ENCODE results near the gene LECT2.

The LECT2 gene

DNA sequence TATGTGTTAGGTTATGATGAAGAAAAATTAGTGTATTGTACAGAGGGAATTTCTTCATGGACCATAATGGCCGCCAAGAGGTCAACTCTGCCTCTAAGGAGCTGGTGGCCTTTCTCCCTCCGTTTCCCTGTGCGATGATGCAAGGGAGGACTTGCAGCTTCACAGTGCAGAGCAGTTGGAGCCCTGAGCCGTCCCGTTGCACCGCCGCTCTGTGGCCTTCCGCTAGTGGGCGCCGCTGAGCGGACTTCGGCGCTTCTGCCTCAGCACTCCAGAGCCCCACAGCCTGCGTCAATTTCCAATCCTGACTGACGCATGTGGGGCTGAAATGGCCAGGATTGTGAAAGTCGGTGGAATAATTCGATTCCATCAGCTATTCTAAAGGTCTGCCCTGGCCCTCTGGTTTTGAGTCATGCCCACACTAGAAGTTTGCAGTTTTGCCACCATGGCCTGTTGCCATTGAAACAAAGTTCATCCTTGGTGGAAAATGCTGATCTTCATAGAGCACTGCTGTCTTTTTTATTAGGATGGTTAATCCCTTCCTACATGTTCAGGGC lies 22.7 kb upstream of the LECT2 start:
- no peak for DNase-seq

DNA sequence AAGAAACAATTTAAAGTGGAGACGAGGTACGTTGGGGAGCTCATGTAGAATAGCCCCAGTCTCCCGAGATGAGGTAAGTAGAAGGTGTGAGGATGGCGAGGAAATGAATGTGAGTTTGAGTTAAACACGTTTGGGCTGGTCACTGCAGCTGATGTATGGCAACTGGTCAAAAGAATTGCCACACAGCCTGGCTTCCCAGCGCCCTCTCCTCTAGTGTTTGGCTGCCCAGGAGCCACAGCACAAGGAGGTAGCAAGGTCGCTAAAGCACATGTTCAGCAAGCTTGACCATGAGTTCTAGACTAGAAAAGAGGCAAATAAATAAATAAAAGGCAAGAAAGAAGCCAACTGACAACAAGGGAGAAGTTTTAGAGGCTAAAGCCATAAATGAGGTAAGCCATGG lies 21.4 kb upstream of the LECT2 start:
- no peak for DNase-seq

DNA sequence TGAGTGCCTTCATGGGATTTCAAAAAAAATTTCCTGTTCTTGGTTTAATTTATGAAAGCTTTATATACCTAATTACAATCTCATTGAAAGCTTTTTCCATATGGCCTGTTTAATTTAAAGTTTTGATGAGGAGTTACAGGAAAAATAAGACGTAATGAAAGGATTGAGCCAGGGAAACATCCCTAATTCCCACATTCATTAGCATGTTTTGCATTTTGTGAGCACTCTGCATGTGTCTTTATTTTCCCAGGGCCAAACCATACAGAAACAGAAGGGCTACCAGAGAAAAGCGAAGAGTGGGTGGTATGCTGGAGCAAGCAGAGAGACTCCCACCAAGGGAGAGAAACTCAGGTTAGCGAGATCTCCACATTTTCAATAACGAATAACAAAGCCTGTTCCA lies 20.3 kb upstream of the LECT2 start:
- no peak for DNase-seq

DNA sequence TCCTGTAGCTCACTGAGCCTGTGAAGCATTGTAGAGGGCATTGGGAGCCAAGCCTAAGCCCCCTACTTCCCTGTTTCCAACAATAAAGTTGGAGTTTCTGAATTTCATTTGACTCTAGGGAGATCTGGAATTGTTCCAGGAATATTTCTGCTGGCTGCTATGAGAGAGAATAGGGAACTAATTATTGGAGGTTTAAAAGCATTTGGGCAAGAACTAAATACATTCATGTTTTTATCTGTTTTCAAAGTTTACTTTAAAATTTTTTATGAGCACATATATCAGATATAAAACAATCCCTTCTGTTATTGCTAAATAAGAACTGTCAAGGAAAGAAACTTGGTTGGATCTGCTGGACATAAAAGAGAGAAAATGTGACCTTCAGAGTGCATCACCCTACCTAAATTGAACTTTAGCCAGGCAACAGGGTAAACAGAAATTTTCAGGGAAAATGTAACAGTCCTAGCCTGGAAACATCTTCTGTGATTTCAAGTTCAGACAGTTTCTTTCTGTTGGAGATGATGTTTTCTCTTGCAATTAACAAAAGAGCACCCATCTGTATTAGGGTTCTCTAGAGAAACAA lies 19.3 kb upstream of the LECT2 start:
- no peak for DNase-seq

DNA sequence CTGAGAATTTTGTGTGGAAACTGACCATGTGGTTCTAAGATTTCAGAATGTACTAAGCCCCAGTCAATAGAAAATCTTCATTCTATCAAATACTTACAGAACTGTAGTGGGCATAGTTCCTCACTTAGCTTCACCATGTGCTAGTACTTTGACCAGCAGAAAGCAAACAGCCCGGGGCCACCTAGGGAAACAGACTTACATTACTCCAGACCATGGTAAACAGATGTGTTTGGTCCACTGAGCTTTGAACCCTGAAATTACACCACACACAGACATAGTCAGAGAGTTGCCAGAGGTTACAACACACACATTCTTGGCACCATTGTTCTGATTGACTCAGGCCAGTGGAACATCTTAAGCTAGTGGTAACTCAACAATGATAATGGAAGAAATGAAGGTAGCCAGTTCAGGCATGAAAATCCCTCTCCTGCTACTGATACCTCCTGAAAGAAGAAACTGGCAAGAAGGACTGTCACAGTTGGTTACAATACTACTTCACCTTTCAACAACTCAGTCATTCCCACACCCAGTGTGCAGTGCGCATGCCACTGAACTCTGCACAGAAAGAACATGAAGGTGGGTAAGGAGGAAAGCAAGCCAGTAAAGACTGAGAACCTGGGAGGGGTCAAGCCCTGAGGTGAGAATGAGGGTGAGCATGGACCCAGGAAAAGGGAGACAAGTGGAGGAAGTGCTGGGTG lies 18.7 kb upstream of the LECT2 start:
- no peak for DNase-seq

DNA sequence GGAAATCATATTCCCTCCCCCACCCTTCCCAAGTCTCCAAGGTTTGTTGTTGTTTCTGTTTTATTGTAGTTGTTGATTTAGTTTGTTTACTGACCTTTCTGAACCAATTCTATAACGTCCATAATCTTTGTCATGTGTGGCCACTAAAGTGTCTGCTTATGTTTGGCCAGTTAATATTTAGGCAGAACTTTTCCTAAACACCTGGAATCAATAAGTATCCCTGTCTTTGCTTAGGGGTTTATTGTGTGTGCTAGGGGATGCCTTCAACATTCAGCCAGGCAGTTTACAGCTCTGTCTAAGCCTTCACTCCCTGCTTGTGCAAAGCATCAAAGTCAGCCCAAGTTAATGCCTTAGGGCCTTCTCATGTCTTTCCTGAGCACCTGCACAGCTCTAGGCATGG lies 16.9 kb upstream of the LECT2 start:
- DNase-seq = no peak

DNA sequence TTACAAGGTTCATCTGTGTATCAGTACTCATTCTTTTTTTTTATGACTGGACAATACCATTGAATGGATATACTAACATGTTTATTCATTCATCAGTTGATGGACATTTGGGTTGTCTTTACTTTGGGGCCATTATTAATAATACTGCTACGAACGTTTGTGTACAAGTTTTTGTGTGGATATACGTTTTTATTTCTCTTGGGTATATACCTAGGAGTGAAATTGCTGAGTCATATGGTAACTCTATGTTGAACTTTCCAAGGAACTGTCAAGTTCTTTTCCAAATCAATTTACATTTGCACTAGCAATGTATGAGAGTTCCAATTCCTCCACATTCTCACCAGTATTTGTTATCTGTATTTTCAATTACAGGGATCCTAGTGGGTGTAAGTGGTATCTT lies 12.0 kb upstream of the LECT2 start:
- no peak for DNase-seq

DNA sequence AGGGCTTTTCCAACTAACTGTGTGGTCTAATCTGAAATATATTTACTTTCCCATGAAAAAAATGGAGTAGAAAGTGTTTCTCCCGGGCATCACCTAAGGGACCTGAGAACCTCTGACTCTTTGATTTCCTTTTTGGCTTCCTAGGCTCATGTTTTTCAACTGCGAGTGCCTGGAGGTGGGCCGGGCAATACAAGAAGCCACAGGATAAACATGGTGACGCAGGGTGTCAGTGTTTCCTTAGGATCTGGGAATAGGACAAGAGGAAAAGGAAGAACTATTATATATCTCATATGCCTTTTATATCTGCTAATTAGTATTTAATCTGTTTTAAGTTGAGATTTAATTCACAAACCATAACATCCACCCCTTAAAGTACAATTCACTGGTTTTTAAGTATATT lies 11.4 kb upstream of the LECT2 start:
- DNase-seq = no peak

DNA sequence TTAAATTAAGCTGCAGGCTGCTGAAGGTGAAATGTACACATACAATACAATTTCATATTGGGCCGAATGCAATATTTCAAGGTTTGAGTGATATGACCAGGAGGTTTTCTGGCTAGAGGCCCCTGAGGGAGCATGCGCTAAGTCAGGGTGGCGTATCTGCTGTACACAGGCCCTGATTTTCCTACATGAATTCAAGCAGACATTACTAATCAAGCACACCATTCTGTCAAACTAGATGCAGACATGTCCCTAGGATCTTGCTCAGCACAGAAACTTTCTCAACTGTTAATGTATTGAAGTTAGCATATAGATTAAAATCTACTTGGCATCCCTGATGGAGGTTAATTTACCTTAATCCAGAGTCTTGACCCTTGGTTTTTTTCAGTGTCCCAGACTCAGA lies 10.7 kb upstream of the LECT2 start:
- DNase-seq = no peak

DNA sequence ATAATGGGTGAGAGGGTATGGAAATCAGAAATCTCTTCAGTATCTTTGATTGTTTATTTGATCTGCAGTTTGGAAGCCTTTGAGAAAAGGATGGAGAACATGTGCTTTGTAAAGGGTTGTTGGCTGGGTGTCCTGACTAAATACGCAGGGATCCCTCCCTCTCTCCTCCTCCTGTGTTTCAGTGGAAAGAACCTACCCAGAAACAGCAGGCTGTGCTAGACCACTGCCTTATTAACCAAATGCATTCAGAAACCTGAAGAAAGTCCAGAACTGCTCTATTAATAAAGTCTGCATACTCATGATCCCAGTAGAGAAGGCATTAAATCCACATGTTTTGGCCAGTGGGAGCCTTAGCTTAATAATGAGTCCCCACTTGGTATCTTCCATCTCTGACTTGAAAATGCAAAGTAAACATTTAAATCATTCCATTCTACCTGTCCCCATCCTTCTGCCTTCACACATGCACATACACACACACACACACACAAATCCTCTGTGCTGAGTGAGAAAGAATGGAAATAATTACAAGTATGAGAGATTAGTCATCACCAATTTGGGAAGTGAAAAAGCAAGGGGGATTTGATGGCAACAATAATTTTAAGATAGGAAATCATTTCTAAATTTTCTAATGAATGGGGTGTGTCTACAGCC lies 10.0 kb upstream of the LECT2 start:
- DNase-seq = no peak

DNA sequence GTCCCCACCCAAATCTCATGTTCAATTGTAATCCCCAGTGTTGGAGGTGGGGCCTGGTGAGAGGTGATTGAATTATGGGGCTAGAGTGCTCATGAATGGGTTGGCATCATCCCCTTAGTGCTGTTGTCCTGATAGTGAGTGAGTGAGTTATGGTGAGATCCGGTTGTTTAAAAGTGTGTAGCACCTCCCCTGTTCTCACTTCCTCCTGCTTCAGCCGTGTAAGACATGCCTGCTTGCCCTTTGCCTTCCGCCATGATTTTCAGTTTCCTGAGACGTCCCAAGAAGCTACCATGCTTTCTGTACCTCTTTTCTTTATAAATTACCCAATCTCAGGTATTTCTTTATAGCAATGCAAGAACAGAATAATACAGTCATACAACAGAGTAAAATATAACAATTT lies 742 bp upstream of the LECT2 start:
- no peak for DNase-seq

DNA sequence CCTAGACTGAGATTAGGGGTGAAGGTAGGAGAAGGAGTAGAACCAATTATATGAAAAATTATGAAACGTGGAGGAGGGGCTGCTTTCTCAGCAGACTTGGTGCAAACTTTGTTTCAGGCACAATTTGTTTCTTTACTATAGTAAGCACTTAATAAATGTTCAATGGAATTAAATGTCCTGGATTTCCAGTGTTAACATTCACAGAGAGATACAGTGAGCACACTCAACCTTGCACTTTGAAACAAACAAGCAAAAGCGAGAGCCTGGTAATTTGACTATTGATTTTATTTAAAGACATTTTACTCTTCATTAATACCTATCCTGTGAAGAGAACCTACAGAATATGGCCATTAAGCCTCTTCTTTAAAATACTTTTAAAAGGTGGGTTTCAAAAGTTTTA lies 933 bp downstream of the LECT2 start:
- DNase-seq = no peak

DNA sequence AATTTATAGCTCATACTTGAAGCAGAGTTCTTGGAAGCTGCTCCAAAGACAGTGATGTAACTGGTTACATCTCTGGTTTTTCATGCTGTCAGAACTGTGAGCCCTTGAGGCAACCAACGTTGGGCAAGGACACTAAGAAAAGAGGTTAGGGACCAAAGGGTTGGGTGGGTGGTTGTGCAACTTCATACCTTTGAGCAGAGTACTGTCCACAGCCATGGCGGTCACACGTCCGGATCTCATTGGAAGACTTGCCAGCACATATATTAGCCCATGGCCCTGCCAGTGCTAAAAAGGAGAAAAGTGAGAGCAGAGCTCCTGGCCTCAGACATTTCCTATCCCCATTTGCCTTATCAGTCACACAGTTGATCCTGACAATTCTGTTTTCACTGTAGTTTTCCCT lies 2.1 kb downstream of the LECT2 start:
- DNase-seq = no peak

DNA sequence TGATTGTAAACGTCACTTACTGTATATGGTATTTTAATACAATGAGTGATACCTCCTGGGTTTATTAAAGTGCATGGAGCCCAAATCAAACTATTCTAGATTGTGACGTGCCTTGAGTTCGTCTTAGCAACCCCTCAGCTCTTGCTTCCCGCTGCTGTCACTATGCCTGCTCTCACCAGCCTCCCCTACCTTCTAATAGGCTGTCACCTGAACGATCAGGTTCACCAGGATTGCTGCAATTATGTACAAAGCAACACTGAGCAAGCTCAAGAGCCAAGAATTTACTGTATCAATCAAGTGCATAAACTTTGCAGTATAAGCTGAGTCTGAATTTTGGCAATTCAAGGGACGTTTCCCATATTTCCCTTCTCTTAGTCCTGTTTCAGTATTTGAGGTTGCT lies 3.0 kb downstream of the LECT2 start:
- DNase-seq = no peak

DNA sequence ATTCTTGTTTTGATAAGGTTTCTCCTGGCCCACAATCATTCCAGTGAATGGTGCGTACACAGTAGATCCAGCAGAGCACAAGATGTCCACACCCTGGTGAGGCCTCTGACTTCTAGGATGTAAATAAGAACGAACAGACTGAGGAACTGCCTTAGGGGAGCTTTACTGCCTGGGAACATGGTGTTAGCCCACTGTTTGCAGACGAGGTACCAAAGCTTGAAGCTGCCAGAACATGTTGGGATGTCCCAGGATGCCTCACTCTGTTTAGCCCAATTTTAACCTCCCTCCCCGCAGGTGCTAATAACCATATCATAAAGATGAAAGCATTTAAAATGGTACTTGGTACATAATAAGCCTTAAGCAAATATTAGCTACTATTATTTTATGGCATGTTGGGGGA lies 3.5 kb downstream of the LECT2 start:
- no peak for DNase-seq

DNA sequence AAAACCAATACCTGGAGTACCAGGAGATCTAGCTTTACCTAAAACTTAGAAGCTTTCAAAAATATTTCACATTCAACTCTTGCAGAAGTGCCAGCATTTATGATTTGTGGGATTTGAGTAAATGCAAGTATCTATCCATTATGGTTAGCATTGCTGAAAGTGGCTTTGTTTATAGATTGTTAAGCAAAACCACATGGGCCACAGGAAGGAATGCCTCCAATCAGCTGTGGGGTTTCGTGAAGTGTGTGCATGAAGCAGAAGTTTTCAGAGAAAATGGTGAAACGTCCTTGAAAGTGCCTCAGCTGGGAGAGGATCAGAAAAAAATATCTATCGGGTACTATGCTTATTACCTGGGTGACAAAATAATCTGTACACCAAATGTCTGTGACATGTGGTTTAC lies 4.2 kb downstream of the LECT2 start:
- DNase-seq = no peak

DNA sequence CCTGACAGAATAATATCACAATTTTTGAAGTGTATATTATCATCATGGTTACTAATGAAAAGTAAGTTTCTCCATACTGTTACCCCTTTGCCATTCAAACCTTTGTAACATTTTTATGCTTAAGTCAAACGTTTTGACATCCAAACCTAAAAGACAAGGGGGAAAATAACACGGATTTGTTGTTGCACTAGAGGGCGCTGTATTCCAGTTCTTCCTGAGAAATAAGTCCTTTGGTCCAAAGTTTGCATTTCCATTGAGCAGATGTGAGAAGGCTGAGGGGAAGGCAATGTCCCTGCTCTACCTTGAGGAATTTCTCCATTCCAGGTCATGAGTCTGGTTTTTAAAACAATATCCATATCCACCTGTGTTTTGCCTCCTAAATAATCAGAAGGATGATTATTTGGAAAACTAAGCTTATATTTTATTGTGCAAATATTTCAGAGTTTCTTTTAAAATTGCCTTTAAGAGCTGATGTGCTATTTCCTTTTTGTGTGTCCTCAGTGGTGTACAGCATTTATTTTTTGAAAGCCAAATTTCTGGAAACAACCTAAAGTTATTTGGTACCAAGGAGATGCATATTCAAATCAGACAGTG lies 9.7 kb downstream of the LECT2 start:
- DNase-seq = no peak

DNA sequence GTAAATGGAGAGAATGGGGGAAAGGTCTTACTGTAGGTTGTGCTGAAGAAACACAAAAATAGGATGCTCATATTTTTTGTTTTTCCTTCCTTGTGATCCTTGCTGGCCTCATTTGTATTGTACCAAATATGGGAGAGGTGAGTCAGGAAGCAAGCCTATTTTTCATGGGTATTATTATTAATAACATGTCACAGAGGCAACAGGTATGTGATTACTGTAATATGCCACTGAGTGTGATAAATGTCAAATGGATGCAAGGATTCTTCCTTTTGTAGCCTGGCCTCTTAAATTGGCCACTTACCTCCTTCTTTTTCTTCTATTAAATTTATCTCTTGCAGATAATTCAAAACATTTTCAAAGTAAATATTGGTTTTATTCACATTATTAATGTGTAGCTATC lies 10.2 kb downstream of the LECT2 start:
- no peak for DNase-seq

DNA sequence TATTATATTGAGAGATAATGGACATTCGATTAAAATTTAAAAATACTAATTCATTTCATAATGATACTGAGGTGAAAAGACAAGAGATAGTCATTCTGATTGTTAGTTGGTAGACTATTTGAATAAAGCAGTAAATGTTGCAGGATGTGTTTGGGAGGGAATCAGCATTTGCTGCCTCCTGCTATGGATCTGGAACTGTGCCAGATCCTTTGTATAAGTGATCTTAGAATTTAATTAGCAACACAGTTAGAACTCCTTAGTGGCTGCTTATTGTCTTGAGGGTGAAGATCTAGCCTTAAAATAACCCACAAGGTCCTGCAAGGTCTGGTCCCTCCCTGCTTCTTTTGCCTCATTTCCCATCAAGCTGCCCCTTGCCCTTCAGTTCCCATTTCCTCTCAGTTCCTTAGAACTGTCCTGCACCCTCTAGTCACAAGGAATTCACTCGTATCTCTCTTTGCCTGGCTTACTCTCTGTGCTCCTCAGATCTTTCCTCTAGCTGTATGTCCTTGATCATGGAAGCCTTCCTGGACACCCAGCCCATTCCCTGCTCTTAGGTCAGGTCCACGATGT lies 12.5 kb downstream of the LECT2 start:
- no peak for DNase-seq

DNA sequence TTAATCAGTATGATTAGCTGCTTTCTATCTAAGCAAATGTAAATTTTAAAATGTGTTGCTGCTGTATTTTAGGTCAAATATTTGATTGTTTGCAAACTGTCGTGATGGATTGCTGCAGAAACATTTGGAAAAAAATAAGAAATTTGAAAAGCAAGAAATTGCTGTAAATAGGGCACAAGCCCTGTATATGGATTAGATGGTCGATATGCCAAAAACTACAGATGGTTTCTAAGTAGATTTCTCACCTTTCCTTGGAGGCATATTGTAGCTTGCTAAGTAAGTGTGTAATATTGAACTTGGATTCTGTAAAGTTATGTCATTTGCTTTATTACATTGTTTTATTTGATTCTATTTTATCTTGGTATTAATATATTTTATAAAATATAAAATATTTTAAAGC lies 13.1 kb downstream of the LECT2 start:
- DNase-seq = no peak

DNA sequence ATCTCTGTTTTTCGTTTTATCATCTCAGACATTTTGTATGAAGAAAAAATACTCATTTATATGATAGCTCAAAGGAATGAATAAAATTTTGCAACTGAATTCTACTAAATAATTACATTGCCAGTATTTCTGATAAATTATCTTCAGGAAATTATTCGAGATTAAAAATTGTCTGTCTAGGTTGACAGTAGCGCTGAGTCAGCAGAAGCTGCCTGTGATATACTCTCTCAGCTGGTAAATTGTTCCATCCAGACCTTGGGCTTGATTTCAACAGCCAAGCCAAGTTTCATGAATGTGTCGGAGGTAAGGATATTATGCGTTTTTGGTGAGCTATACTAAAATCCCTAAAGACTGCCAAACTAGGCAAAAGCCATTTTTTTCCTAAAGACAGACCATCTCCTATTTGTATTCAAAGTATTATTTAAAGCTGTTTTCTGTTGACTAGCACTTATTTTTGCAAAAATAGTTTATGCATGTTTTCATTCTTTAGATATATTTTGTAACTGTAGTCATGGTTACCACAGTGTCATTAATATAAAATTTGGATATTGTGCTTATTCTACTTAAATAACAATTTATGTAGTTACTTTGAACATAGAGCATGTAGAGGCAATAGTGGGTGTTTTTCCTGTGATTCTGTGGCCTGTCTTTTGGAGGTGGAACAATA lies 17.4 kb downstream of the LECT2 start:
- no peak for DNase-seq

DNA sequence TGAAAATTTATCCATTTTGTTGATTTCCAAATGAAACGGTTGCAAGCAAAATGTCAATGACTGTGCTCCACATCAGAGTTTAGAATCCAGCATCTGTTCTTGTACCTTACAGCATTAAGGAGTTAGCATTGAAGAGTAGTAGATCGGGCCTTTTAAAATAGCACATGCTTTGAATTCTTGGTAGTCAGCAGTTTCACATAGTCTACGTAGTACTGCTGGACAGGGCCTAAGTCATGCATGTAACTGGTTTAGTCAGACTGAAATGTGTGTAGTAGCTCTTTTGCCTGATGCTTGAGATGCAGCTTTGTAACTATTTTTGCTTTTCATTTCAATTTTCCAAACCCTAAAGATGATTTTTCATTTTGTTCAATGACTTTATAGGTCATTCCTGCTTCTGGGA lies 19.8 kb downstream of the LECT2 start:
- DNase-seq = no peak

DNA sequence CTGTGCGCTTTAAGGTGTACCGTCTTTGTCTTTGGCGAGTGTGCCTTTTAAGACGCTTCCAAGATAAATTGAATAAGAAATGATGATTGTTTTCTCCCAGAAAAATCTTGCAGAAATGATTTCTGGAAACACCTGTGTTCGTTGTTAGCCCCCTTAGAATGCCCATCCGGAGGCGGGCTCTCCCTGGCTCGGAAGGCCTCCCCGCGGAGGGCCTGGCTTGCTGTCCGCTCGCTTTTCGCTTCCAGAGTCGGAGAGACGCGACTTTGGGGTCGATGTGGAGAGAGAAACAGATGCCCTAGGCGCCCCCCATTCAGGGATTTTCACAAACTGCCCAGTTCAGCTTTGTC lies 23.9 kb downstream of the LECT2 start:
- no peak for DNase-seq

Data from SIG-M5 (cell line).